ENCODE results near the gene GPBAR1. TPM values are rescaled to one million over a fixed set of nuclear protein-coding genes. Genes with fewer than 3 reads are reported as not detected.
A peak's percentile ranks its signal among the peaks of the same experiment; 100 is the strongest.

Gene GPBAR1
- total RNA-seq, 2 donors from 2014 or later, result 5.7 to 6.6 TPM

GRCh38 chr2:218276986-218277755 lies 16.4 kb downstream of the GPBAR1 start:
- intact Hi-C loops (cut with DNase I), result loop anchor here in 1 of 2 donors (10.0 kb wide), 1 partner anchor 188 kb away; no protein-coding TSS in a partner anchor
- ATAC-seq (no peak), DNase-seq (peak; percentile 29)

- no peak for ATAC-seq
- intact Hi-C loops (cut with DNase I), result loop anchor here in 1 of 2 donors (10.0 kb wide), 1 partner anchor 187 kb away; no protein-coding TSS in a partner anchor
- no peak for DNase-seq
These were observed 17.1 kb downstream of the GPBAR1 start for GRCh38 chr2:218277921-218278320.

GRCh38 chr2:218278531-218279360 lies 17.9 kb downstream of the GPBAR1 start:
- ATAC-seq (no peak), DNase-seq (peak; percentile 13)
- intact Hi-C loops (cut with DNase I), result loop anchor here in 1 of 2 donors (10.0 kb wide), 1 partner anchor 186 kb away; no protein-coding TSS in a partner anchor

GRCh38 chr2:218280260-218280870 lies 19.6 kb downstream of the GPBAR1 start:
- peak; percentile 21 for DNase-seq
- intact Hi-C loops (cut with DNase I), result no loop called here
- no peak for ATAC-seq

GRCh38 chr2:218281449-218281848 lies 20.6 kb downstream of the GPBAR1 start:
- ATAC-seq (peak in 1 of 2 donors; percentile 16), DNase-seq (peak; percentile 23)
- intact Hi-C loops (cut with DNase I), result no loop called here

GRCh38 chr2:218282173-218282991 lies 21.6 kb downstream of the GPBAR1 start:
- peak in 1 of 2 donors; percentile 5 for ATAC-seq
- intact Hi-C loops (cut with DNase I), result no loop called here
- no peak for DNase-seq

GRCh38 chr2:218284106-218284811 lies 23.4 kb downstream of the GPBAR1 start:
- ATAC-seq (peak; percentile 7 to 12), DNase-seq (peak; percentile 65)
- intact Hi-C loops (cut with DNase I), result no loop called here

- intact Hi-C loops (cut with DNase I), result no loop called here
- DNase-seq (peak; percentile 77), ATAC-seq (peak; percentile 29 to 41)
These were observed 24.8 kb downstream of the GPBAR1 start for GRCh38 chr2:218285604-218286003.

GRCh38 chr2:218286570-218287459 lies 26.0 kb downstream of the GPBAR1 start:
- DNase-seq (peak; percentile 94), ATAC-seq (peak; percentile 79 to 87)
- intact Hi-C loops (cut with DNase I), result no loop called here

- intact Hi-C loops (cut with DNase I), result loop anchor here in 1 of 2 donors (10.0 kb wide), 1 partner anchor 105 kb away; the partner anchor contains the start of gene CTDSP1
- no peak for DNase-seq
These were observed 29.0 kb downstream of the GPBAR1 start for GRCh38 chr2:218289639-218290315.

GRCh38 chr2:218290316-218291261 lies 29.8 kb downstream of the GPBAR1 start:
- ATAC-seq (no peak), DNase-seq (no peak)
- intact Hi-C loops (cut with DNase I), result loop anchor here in 1 of 2 donors (10.0 kb wide), 1 partner anchor 104 kb away; the partner anchor contains the start of gene CTDSP1

More at GRCh38 chr2:218289639-218290315, 29.0 kb downstream of the GPBAR1 start:
- no peak for ATAC-seq

- ATAC-seq (peak; percentile 14 to 18), DNase-seq (no peak)
- intact Hi-C loops (cut with DNase I), result loop anchor here (2.0 to 10.0 kb wide), 2 partner anchors 103 to 105 kb away; partner anchors contain the start of gene CTDSP1 (in 1 of the 2)
These were observed 30.7 kb downstream of the GPBAR1 start for GRCh38 chr2:218291318-218292047.

- DNase-seq (peak; percentile 87), ATAC-seq (peak; percentile 92 to 93)
- intact Hi-C loops (cut with DNase I), result loop anchor here (2.0 to 10.0 kb wide), 2 partner anchors 102 to 104 kb away; partner anchors contain the start of gene CTDSP1 (in 1 of the 2)
These were observed 31.5 kb downstream of the GPBAR1 start, which contains the start of gene TMBIM1 for GRCh38 chr2:218292048-218293014. Gene TMBIM1, minus strand, starts transcription at chr2:218292503. Its CDS starts 10,362 bp downstream, at chr2:218282141.
